ENCODE results near the gene NPL. TPM values are rescaled to one million over a fixed set of nuclear protein-coding genes. Genes with fewer than 3 reads are reported as not detected.

NPL gene
- total RNA-seq, 3 donors from 2014 or later (not counting 1 experiment from before 2014, with no cell fraction given) = 5.2 to 10.6 (median 6.8) TPM

DNA sequence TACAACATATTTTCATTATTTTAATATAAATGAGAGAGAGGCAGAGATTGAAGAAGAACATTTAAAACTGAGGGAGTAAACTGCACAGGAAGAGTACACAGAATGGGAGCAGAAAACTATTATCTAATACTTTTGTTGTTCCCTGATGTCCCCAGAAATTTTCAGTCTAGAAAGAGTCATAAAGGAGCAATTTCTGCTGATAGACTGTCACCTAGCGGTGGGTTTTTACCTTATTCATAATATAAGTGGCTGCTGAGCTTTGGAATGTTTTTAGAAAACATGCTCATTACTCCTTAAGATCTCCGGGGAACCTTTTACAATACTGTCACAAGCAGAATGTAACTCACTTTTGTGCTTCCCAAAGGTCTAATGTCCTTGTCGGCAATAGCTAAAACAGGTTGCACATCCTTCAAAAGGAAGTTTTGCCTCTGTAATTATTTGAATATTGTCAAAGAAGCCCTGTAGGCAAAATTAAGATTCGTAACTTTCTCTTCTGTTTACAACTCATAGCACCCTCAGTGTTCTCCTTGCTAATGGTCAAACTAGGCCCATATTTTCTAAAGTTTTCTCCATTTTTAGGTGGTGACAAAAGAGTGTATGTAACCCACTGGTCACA is 4.9 kb upstream of the NPL start:
- Histone ChIP-seq H3K36me3 (ENCODE audit: control insufficient read depth, insufficient read depth, low read length) (no peaks in the 10 kb centered on the region), H3K27me3 (ENCODE audit: control insufficient read depth, insufficient read depth, low read length) (no peaks in the 10 kb centered on the region), H3K4me1 (ENCODE audit: control insufficient read depth, insufficient read depth, low read length) (peaks cover 5% of the 10 kb centered on the region), H3K9me3 (ENCODE audit: control insufficient read depth, insufficient read depth, low read length) (no peaks in the 10 kb centered on the region), H3K27ac (ENCODE audit: low read length) (no peak overlapping the region), H3K4me3 (ENCODE audit: low read length) (no peak overlapping the region)
- ATAC-seq (no peak), DNase-seq (peak in 1 of 2 donors; percentile 74)
- Mint-ChIP-seq H3K4me1 (peaks cover 14 to 17% of the 10 kb centered on the region in 2 donors), H3K9me3 (no peaks in the 10 kb centered on the region), H3K36me3 (no peaks in the 10 kb centered on the region), H3K27me3 (ENCODE audit: low read depth in 2 of 2) (peaks cover 11 to 38% of the 10 kb centered on the region in 2 donors), H3K27ac (no peak overlapping the region), H3K4me3 (no peak overlapping the region)
- 58% methylated on average over 2 of the region's 4 CpGs for WGBS (ENCODE audit: insufficient coverage)
- intact Hi-C loops (cut with micrococcal nuclease) = loop anchor here (1.0 to 5.0 kb wide), 3 partner anchors 183 to 337 kb away; no protein-coding TSS in a partner anchor
- TF ChIP-seq, protein P1, sequence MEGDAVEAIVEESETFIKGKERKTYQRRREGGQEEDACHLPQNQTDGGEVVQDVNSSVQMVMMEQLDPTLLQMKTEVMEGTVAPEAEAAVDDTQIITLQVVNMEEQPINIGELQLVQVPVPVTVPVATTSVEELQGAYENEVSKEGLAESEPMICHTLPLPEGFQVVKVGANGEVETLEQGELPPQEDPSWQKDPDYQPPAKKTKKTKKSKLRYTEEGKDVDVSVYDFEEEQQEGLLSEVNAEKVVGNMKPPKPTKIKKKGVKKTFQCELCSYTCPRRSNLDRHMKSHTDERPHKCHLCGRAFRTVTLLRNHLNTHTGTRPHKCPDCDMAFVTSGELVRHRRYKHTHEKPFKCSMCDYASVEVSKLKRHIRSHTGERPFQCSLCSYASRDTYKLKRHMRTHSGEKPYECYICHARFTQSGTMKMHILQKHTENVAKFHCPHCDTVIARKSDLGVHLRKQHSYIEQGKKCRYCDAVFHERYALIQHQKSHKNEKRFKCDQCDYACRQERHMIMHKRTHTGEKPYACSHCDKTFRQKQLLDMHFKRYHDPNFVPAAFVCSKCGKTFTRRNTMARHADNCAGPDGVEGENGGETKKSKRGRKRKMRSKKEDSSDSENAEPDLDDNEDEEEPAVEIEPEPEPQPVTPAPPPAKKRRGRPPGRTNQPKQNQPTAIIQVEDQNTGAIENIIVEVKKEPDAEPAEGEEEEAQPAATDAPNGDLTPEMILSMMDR (IDR thresholded peaks at IDR 0.05) = peak; percentile 70

DNA sequence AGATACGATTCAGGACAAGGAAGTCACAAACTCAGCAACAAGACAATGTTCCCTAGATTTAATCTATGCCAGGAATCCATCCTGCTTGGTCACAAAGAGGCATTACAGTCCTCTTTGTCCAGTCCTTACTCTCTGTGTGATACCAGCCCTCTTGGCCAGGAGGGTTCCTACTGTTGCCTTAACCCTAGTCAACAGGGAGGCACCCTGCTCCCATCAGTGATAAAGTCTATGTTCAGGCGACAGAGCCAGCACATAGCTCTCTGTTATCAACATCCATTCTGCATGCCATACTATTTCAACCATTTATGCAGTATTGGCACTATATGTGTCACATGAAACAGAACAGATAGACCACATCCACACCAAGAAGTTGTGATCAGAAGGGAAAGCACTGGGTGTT is 4.4 kb upstream of the NPL start:
- Histone ChIP-seq H3K36me3 (ENCODE audit: control insufficient read depth, insufficient read depth, low read length) (no peaks in the 10 kb centered on the region), H3K4me1 (ENCODE audit: control insufficient read depth, insufficient read depth, low read length) (peaks cover 9% of the 10 kb centered on the region), H3K27me3 (ENCODE audit: control insufficient read depth, insufficient read depth, low read length) (no peaks in the 10 kb centered on the region), H3K27ac (ENCODE audit: low read length) (no peak overlapping the region), H3K4me3 (ENCODE audit: low read length) (no peak overlapping the region), H3K9me3 (ENCODE audit: control insufficient read depth, insufficient read depth, low read length) (no peaks in the 10 kb centered on the region)
- H3K27ac Mint-ChIP-seq = no peak overlapping the region
- TF ChIP-seq, protein P1 (IDR thresholded peaks at IDR 0.05) = no peak
- H3K9me3 Mint-ChIP-seq = no peaks in the 10 kb centered on the region
- intact Hi-C loops (cut with micrococcal nuclease) = no loop called here
- peaks cover 18 to 23% of the 10 kb centered on the region in 2 donors for H3K4me1 Mint-ChIP-seq
- DNase-seq (no peak), ATAC-seq (no peak)
- H3K27me3 Mint-ChIP-seq (ENCODE audit: low read depth in 2 of 2) = peaks cover 11 to 38% of the 10 kb centered on the region in 2 donors
- H3K36me3 Mint-ChIP-seq = no peaks in the 10 kb centered on the region
- WGBS (ENCODE audit: insufficient coverage) = 97% methylated on average over 2 of the region's 2 CpGs
- H3K4me3 Mint-ChIP-seq = no peak overlapping the region

DNA sequence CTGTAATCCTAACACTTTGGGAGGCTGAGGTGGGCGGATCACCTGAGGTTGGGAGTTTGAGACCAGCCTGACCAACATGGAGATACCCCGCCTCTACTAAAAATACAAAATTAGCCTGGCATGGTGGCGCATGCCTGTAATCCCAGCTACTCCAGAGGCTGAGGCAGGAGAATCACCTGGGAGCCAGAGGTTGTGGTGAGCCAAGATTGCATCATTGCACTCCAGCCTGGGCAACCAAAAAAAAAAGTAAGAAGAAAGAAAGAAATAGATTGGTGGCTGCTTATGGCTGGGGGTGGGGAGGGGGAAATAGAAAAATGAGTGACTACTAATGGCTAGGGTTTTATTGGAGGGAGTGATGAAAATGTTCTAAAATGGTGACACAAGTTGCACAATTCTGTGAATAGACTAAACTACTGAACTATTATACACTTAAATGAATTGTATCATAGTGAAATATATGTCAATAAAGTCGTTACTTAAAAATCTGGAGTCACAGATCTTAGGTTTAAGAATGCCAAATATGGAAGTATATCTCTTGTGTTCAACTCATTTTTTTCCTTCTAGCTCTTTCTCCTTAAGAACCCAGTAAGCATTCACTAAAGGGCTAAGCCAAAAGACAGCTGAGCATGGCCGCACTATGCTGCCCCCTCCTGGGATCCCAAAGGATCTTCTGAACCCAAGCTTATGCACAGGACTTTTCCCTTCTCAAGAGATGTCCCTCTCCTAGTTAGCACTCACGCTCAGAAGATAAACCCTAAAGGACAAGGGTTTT is 3.2 kb upstream of the NPL start:
- ATAC-seq (no peak), DNase-seq (peak in 1 of 2 donors; percentile 56)
- intact Hi-C loops (cut with micrococcal nuclease) = no loop called here
- Mint-ChIP-seq H3K9me3 (no peaks in the 10 kb centered on the region), H3K4me3 (no peak overlapping the region), H3K27me3 (ENCODE audit: low read depth in 2 of 2) (peaks cover 14 to 38% of the 10 kb centered on the region in 2 donors), H3K36me3 (no peaks in the 10 kb centered on the region), H3K27ac (no peak overlapping the region), H3K4me1 (peaks cover 19 to 23% of the 10 kb centered on the region in 2 donors)
- Histone ChIP-seq H3K4me1 (ENCODE audit: control insufficient read depth, insufficient read depth, low read length) (peaks cover 9% of the 10 kb centered on the region), H3K27me3 (ENCODE audit: control insufficient read depth, insufficient read depth, low read length) (peaks cover 5% of the 10 kb centered on the region), H3K9me3 (ENCODE audit: control insufficient read depth, insufficient read depth, low read length) (no peaks in the 10 kb centered on the region), H3K4me3 (ENCODE audit: low read length) (no peak overlapping the region), H3K27ac (ENCODE audit: low read length) (no peak overlapping the region), H3K36me3 (ENCODE audit: control insufficient read depth, insufficient read depth, low read length) (no peaks in the 10 kb centered on the region)
- 74% methylated on average over 5 of the region's 6 CpGs for WGBS (ENCODE audit: insufficient coverage)
- TF ChIP-seq, protein P1 (IDR thresholded peaks at IDR 0.05) = no peak

Data from natural killer cell (primary cell).